ENCODE data around the gene PCNT.

The PCNT gene

GRCh38 chr21:46324390-46325072 lies 575 bp downstream of the PCNT start:
- in situ Hi-C loops (cut with MboI; ENCODE audit: low sequenced_read_pairs, unreplicated experiment) = no loop called here
- peak; percentile 96 for DNase-seq (ENCODE audit: low spot score)

GRCh38 chr21:46325073-46325912 lies 1.3 kb downstream of the PCNT start:
- in situ Hi-C loops (cut with MboI; ENCODE audit: low sequenced_read_pairs, unreplicated experiment) = no loop called here
- DNase-seq (ENCODE audit: low spot score) = peak; percentile 63
- peak; percentile 25 for TF ChIP-seq CTCF (IDR thresholded peaks at IDR 0.05; ENCODE audit: borderline replicate concordance, control extremely low read depth, extremely low read depth, insufficient read depth, missing control alignments)

More at GRCh38 chr21:46324390-46325072, 575 bp downstream of the PCNT start:
- no peak for TF ChIP-seq CTCF (IDR thresholded peaks at IDR 0.05; ENCODE audit: borderline replicate concordance, control extremely low read depth, extremely low read depth, insufficient read depth, missing control alignments)

DNA sequence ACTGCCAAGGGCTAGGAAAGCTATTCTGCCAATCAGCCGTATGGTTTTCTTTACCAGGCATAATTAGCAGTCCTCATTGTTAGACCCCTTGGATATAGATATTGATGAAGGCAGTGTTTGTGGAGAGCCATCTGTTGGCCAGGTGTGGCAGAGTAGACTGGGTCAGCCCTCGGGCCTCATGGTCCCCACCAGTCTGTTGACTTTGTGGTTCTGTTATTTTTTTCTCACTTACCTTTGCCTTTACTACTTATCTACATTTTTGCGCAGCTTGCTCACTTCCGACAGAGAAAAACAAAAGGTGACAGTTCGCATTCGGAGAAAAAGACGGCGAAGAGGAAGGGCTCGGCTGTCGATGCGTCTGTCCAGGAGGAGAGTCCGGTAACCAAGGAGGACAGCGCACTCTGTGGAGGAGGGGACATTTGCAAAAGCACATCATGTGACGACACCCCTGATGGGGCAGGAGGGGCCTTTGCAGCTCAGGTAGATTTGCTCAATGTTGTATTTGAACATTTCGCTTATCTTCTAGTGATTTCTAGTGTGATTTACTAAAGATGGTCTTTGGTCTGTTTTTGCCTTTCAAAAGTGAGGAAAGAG lies 2.3 kb downstream of the PCNT start:
- in situ Hi-C loops (cut with MboI; ENCODE audit: low sequenced_read_pairs, unreplicated experiment) = no loop called here
- DNase-seq (ENCODE audit: low spot score) = peak; percentile 24
- TF ChIP-seq CTCF (IDR thresholded peaks at IDR 0.05; ENCODE audit: borderline replicate concordance, control extremely low read depth, extremely low read depth, insufficient read depth, missing control alignments) = no peak

- no peak for DNase-seq (ENCODE audit: low spot score)
- TF ChIP-seq CTCF (IDR thresholded peaks at IDR 0.05; ENCODE audit: borderline replicate concordance, control extremely low read depth, extremely low read depth, insufficient read depth, missing control alignments) = no peak
- in situ Hi-C loops (cut with MboI; ENCODE audit: low sequenced_read_pairs, unreplicated experiment) = no loop called here
Measured at GRCh38 chr21:46327711-46328110, 3.8 kb downstream of the PCNT start.

DNA sequence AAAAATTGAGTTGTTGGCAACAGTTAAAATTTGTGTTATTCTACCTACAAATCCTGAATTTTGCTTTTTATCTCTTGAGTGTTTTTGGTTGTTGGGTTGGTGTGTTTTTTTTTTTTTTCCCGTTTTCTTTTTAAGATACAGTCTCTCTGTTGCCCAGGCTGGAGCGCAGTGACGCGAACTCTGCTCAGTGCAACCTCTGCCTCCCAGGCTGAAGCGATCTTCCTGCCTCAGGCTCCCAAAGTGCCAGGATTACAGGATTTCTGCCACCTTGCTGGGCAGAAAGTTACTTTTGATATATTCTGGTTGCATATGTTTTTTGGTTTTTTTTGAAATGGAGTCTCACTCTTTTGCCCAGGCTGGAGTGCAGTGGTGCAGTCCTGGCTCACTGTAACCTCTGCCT lies 4.2 kb downstream of the PCNT start:
- DNase-seq (ENCODE audit: low spot score) = no peak
- in situ Hi-C loops (cut with MboI; ENCODE audit: low sequenced_read_pairs, unreplicated experiment) = no loop called here
- no peak for TF ChIP-seq CTCF (IDR thresholded peaks at IDR 0.05; ENCODE audit: borderline replicate concordance, control extremely low read depth, extremely low read depth, insufficient read depth, missing control alignments)

GRCh38 chr21:46329796-46330195 lies 5.8 kb downstream of the PCNT start:
- in situ Hi-C loops (cut with MboI; ENCODE audit: low sequenced_read_pairs, unreplicated experiment) = no loop called here
- no peak for TF ChIP-seq CTCF (IDR thresholded peaks at IDR 0.05; ENCODE audit: borderline replicate concordance, control extremely low read depth, extremely low read depth, insufficient read depth, missing control alignments)
- DNase-seq (ENCODE audit: low spot score) = no peak
